ENCODE data around the gene UBAP1L. TPM values are rescaled to one million over a fixed set of nuclear protein-coding genes. Genes with fewer than 3 reads are reported as not detected.
"Not testable (repeated sequence)": the region's sequence is repeated elsewhere in the genome, so short reads cannot be mapped to it uniquely, and the experiment has no call there.

Gene UBAP1L
- total RNA-seq, 2 donors from 2014 or later: 3.4 to 4.6 TPM

DNA sequence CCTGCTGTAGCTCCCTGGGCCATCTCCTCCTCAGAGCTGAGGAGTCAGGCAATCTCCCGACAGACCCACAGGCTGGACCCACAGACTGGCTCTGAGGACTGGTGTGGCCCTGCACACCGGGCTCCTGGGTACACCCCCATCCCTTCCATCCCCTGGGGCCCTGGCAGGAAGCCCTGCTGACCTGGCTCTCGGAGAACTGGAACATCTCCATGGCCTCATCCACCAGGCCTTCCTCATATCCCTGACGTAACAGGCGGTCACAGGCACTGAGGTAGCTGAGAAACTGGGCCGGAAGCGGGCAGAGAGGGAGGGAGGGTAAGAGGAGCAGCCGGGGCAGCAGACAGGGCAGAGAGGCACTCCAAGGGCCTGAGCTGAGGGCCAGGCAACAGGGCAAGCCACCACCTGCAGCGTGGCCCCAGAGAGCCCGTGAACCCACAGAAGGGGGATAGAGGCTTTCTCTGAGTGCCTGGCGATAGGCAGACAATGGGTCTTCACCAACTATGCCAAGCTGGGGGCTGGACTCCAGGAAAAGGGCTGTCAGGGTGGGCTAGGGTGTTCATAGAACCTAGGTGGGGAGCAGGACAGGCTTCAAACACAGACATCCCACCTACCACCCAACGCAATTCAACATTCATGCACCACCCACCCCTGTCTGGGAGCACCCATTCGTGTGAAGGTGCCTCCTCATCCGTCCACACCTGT, 20.6 kb downstream of the UBAP1L start:
- no peak for DNase-seq
- Histone ChIP-seq H3K27ac (no peak overlapping the region), H3K9me3 (no peaks in the 10 kb centered on the region), H3K36me3 (replicated peaks in 1 of 2; ENCODE audit: insufficient read depth in 1 of 2, low read depth in 2 of 2) (peaks cover 2 to 4% of the 10 kb centered on the region in 2 donors), H3K27me3 (no peaks in the 10 kb centered on the region), H3K4me3 (no peak overlapping the region), H3K4me1 (peaks cover 5% of the 10 kb centered on the region)
- WGBS, 2 donors: 92 to 94% methylated on average over 10 to 14 of the region's 14 CpGs
- intact Hi-C loops (cut with DNase I): no loop called here
- ATAC-seq: no peak
- TF ChIP-seq POLR2A (IDR thresholded peaks at IDR 0.05): no peak
- TF ChIP-seq, protein P1, sequence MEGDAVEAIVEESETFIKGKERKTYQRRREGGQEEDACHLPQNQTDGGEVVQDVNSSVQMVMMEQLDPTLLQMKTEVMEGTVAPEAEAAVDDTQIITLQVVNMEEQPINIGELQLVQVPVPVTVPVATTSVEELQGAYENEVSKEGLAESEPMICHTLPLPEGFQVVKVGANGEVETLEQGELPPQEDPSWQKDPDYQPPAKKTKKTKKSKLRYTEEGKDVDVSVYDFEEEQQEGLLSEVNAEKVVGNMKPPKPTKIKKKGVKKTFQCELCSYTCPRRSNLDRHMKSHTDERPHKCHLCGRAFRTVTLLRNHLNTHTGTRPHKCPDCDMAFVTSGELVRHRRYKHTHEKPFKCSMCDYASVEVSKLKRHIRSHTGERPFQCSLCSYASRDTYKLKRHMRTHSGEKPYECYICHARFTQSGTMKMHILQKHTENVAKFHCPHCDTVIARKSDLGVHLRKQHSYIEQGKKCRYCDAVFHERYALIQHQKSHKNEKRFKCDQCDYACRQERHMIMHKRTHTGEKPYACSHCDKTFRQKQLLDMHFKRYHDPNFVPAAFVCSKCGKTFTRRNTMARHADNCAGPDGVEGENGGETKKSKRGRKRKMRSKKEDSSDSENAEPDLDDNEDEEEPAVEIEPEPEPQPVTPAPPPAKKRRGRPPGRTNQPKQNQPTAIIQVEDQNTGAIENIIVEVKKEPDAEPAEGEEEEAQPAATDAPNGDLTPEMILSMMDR (IDR thresholded peaks at IDR 0.05): no peak

DNA sequence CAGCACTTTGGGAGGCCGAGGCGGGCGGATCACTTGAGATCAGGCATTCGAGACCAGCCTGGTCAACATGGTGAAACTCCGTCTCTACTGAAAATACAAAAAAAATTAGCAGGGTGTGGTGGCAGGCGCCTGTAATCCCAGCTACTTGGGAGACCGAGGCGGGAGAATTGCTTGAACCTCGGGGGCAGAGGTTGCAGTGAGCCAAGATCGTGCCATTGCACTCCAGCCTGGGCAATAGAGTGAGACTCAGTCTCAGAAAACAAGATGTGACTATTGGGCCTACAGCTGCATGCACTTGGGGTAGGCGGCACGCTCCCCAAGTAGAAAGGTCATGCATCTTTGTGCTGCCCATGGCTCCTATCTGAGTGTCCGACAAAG, 21.2 kb downstream of the UBAP1L start:
- H3K4me3 ChIP-seq; intact Hi-C loops (cut with DNase I); H3K4me1 ChIP-seq; H3K36me3 ChIP-seq (replicated peaks in 1 of 2; ENCODE audit: insufficient read depth in 1 of 2, low read depth in 2 of 2); H3K9me3 ChIP-seq; H3K27ac ChIP-seq; H3K27me3 ChIP-seq; DNase-seq; ATAC-seq: not testable (repeated sequence)
- 90 to 91% methylated on average over 11 to 13 of the region's 13 CpGs for WGBS, 2 donors

DNA sequence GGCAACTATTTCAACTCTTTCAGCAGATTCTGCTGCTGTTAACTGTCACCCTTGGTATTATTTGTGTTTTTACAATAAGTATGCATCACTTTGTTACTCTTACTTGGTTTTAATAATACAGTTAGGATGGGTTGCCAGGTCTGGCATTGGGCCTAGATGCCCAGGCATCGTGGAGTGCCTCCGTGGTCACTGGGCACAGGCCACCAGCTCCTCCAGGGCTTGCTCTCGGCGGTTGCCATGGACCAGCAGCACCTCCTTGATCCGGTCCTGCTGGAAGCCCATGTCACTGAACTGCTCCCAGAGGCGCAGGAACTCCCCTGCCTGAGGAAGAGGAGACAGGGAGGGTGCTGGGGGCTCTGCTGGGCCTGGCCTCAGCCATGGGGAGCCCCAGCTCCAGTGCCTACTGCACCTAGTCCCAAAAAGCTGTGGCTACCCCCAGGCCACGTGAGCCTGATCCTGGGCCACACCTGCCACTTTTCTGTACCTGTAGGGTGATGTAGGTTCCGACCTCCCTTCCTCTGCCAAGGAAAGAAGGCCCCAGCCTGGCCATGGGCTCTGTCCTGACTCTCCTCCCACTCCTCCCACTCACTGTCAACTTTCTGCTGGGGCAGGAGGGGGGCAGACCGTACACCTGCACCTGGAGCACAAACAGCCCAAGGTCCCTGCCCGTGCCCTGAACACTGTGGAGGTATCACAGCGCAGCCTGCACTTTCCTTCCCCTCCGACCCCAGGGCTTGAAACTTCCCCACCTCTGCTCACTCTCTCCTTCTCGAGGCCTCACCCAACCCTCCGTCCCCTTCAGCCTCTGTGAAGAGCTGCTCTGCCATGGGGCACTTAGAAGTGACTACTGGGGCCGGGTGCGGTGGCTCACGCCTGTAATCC, 21.8 kb downstream of the UBAP1L start:
- DNase-seq (no peak), ATAC-seq (no peak)
- Histone ChIP-seq H3K9me3 (no peaks in the 10 kb centered on the region), H3K4me1 (peaks cover 8% of the 10 kb centered on the region), H3K27ac (no peak overlapping the region), H3K27me3 (no peaks in the 10 kb centered on the region), H3K4me3 (no peak overlapping the region), H3K36me3 (replicated peaks in 1 of 2; ENCODE audit: insufficient read depth in 1 of 2, low read depth in 2 of 2) (no peaks in the 10 kb centered on the region)
- intact Hi-C loops (cut with DNase I): no loop called here
- no peak for TF ChIP-seq POLR2A (IDR thresholded peaks at IDR 0.05)
- TF ChIP-seq, protein P1 (IDR thresholded peaks at IDR 0.05): no peak
- WGBS, 2 donors: 86 to 95% methylated on average over 11 to 17 of the region's 17 CpGs

DNA sequence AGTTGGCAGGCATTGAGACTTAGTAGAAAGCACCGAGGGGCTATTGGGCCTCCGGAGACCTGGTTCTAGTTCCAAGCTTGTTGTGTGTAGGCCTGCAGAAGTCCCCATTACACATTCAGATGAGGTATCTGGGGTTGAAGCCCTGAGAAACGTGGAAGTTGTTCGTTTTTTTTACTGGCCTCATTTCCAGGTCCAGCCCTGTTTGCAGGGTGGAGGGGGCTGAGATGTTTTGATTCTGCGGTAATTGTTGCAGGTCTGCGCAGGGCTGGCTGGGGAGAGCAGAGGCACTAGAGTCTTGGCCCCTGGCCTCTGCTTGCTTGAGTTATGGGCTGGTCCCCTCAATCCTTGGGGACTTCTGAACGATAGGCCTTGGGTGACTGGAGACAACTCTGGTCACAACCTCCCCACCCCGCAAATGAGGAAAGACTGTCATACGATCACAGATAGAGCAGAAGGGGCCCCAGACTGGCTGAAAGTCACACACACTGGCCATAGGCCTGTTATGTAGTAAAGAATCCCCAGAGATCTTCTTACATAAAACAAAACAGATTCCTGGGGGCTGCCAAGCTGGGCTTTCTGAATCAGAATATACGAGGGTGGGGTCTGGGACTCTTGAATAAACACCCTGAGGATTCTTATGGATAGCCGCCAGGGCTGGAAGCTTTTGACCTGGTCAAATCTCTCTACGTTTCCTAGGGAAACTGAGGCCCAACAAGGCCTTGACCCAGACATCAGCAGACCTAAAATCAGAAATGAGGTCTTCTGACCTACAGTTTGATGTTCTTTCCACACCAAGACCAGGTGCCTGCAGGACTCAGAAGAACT, 22.8 kb downstream of the UBAP1L start:
- intact Hi-C loops (cut with DNase I): no loop called here
- DNase-seq (no peak), ATAC-seq (no peak)
- TF ChIP-seq, protein P1 (IDR thresholded peaks at IDR 0.05): no peak
- no peak for TF ChIP-seq POLR2A (IDR thresholded peaks at IDR 0.05)
- Histone ChIP-seq H3K27me3 (no peaks in the 10 kb centered on the region), H3K4me1 (peaks cover 8% of the 10 kb centered on the region), H3K27ac (no peak overlapping the region), H3K9me3 (no peaks in the 10 kb centered on the region), H3K36me3 (replicated peaks in 1 of 2; ENCODE audit: insufficient read depth in 1 of 2, low read depth in 2 of 2) (no peaks in the 10 kb centered on the region), H3K4me3 (no peak overlapping the region)
- 82 to 86% methylated on average over 10 to 12 of the region's 12 CpGs for WGBS, 2 donors
